GM21447 (cell line): ENCODE measurements around the gene CHRNB1.
"Not testable (repeated sequence)": the region's sequence is repeated elsewhere in the genome, so short reads cannot be mapped to it uniquely, and the experiment has no call there.

Experiments used
- ATAC-seq: cut with Tn5 transposase; IDR thresholded peaks from one replicate; pipeline ENCODE4 v1.9.1; 2021; ENCODE audit not compliant: unreplicated experiment

The CHRNB1 gene

DNA sequence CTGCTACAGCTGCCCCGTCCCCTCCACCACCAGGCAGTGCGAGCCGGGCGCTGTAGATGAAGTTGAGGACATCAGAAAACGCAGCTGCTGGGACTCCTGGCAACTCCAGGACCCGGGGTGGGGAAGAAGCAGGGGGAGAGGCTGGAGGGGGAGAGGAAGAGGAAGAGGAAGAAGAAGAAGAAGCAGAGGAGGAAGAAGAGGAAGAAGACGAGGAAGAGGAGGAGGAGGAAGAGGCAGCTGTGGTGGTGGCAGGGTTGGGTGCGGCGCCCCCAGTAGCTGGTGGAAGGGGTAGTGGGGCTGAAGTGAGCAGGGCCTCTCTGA is 21.4 kb downstream of the CHRNB1 start:
- no peak for ATAC-seq

GRCh38 chr17:7466639-7467341 is 21.9 kb downstream of the CHRNB1 start:
- no peak for ATAC-seq

DNA sequence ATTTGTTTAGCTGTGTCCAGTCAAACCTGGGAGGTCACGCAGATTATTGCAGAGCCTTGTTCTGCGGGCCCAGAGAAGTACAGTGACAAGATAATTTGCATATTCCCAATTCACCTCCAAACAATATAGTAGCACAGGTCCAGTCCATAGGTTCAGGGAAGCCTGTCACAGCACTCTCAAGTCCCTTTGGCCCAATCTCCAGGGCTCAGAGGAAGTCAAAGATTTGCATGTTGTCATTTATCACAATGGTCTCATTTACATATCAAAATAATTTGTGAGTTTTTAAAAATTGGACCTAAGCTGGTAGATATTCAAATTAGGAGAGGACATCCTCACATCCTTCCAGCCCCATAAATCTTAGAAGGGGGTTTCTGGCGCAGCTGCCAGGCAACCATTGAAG is 22.6 kb downstream of the CHRNB1 start:
- no peak for ATAC-seq

DNA sequence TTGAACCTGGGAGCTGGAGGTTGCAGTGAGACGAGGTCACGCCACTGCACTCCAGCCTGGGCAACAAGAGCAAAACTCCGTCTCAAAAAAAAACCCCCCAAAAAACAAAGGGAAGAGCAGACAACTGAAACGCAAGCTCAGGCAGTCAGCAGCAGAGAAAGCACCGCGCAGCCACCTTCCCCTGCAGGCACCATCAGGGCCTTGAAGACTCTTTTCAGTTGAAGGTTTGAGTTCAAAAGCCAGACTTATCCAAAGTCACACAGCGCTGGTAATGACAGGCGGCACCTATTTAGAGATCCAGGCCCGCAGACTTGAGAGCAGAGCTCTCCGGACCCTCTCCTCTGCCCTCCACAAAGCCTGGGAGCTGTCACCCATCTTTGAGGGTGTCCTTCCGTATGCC is 23.4 kb downstream of the CHRNB1 start:
- no peak for ATAC-seq

DNA sequence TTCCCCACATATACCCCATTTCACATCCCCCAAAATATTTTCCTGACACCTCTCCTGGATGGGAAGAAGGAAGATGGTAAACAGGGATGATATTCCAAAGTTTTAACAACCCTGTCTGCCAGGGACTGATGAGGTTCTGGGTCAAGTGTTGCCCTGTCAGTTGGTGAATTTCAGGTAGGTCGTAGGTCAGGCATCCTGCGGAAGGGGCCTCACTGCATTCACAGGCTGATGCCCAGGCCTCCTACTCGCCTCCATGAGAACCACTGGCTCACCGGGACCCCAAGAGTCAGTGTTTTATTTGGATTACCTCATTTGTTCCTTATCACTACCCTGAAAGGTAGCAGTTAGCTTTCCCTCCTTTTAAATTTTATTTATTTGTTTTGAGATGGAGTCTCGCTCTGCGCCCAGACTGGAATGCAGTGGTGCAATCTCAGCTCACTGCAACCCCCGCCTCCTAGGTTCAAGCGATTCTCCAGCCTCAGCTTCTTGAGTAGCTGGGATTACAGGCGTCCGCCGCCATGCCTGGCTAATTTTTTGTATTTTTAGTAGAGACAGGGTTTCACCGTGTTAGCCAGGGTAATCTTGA is 24.0 kb downstream of the CHRNB1 start:
- ATAC-seq: no peak

DNA sequence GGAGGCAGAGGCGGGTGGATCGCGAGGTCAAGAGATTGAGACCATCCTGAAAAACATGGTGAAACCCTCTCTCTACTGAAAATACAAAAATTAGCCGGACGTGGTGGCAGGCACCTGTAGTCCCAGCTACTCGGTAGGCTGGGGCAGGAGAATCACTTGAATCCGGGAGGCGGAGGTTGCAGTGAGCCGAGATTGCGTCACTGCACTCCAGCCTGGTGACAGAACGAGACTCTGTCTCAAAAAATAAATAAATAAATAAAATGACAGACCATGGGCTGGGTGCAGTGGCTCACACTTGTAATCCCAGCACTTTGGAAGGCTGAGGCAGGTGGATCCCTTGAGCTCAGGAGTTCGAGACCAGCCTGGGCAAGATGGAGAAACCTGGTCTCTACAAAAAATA is 25.0 kb downstream of the CHRNB1 start:
- ATAC-seq: not testable (repeated sequence)

DNA sequence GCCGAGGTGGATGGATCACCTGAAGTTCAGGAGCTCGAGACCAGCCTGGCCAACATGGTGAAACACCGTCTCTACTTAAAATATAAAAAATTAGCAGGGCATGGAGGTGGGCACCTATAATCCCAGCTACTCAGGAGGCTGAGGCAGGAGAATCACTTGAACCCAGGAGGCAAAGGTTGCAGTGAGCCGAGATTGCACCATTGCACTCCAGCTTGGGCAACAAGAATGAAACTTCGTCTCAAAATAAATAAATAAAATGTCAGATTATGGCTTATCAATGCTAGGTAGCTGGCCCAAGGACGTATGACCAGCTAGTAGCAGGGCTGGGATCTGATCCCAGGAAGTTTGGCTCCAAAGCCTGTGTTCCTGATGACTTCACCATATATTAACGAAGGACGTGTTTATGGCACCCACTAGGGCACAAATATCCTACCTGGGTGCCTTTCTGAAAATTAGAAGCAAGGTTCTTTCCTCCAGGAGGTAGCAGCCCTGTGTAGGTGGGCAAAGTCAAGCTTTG is 25.7 kb downstream of the CHRNB1 start:
- ATAC-seq: not testable (repeated sequence)

DNA sequence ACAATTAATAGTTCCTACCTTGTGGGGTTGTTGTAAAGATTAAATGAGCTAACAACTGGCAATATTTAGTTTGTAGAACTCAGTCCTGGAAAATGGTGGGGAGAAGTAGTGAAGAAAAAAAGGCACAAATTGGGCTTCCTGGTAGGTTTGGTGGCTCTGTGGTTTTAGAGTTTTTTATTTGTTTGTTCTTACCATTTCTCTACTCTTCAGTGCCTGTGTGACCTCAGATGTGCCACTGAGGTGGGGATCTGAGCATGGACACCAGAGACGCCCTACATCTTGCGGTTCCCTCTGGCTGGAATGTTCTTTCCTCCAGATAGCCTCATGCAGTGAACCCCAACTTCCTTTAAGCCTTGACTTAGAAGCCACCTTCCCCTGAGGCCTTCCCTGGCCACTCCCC is 26.9 kb downstream of the CHRNB1 start:
- ATAC-seq: no peak

DNA sequence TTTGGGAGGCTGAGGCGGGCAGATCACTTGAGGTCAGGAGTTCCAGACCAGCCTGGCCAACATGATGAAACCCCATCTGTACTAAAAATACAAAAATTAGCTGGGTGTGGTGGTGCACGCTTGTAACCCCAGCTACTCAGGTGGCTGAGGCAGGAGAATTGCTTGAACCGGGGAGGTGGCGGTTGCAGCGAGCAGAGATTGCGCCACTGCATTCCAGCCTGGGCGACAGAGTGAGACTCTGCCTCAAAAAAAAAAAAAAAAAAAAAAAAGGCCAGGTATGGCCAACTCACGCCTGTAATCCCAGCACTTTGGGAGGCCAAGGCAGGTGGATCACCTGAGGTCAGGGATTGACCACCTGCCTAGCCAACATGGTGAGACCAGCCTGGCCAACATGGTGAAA is 29.9 kb downstream of the CHRNB1 start:
- not testable (repeated sequence) for ATAC-seq

GRCh38 chr17:7475764-7476422 is 31.0 kb downstream of the CHRNB1 start:
- ATAC-seq: no peak

DNA sequence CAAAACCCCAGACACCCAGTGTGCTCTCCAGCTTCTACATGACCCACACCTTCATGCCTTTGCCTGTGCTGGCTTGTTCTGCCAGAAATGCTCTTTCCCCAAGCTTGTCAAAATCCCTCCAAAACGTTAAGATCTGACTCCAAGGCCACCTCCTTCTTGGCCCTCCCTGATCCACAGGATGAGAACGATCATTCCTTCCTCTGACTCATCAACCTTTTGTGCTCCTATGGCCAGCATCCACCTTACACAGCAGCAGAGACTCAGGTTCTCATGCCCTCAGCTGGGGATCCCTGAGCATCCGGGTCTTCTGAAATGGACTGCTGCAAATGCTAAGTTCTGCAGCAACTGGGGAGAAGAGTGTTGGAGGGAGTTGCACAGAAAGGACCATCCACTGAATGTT is 31.6 kb downstream of the CHRNB1 start:
- ATAC-seq: no peak

DNA sequence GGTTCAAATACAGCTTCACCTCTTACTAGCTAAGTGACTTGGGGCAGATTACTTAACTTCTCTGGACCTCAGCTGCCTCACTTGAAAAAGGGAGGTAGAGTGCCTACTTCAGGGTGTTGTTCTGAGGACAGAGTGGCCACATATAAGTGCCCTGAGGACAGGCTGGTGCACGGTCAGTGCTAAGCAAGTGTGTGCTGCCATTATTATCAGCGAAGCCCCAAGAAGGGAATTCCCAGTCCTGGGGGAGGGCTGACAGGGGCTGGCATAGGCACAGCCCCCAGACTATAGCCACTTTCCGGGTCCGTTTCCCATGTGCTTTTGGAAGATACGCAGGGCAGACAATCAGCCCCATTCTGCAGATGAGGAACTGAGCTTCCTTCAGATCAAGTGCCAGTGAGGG is 32.1 kb downstream of the CHRNB1 start:
- no peak for ATAC-seq

DNA sequence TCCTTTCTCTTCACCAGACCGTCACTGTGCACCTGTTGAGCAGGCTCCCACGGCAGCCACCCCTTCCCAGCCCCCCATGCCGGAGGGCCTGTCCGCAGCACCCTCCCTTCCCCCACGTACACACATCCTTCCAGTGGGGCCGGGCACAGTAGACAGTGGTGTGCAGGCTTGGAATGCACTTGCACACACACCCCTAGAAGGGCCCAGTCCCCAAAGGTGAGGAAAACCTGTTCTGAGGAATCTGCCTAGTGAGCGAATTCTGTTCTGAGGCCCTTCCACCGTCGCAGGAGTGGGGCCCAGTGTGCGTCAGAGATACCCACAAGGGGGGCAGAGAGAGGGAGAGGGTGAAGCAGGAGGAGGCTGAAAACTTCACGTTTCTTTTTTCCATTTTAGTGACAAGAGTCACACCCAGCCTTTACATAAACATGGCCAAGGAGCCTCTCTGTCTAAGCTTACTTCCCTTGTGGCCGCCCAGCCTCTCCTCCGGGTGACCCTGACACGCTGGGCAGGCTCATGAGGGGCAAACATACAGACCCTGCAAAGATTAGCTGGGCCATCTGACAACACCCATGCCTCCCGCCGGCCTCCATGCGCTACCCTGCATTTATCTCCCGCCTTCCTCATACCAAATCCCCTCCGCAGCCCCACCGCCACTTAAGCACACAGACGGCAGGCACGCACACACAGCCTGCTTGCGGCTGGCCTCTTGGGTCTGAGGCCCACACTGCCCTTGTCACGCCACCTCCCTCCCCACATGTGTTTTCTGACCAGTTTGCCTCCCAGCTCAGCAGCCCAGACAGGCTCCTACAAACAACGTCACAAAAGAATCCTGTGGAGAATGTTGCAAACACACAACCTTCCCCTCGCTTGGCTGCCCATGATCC is 32.8 kb downstream of the CHRNB1 start:
- no peak for ATAC-seq

DNA sequence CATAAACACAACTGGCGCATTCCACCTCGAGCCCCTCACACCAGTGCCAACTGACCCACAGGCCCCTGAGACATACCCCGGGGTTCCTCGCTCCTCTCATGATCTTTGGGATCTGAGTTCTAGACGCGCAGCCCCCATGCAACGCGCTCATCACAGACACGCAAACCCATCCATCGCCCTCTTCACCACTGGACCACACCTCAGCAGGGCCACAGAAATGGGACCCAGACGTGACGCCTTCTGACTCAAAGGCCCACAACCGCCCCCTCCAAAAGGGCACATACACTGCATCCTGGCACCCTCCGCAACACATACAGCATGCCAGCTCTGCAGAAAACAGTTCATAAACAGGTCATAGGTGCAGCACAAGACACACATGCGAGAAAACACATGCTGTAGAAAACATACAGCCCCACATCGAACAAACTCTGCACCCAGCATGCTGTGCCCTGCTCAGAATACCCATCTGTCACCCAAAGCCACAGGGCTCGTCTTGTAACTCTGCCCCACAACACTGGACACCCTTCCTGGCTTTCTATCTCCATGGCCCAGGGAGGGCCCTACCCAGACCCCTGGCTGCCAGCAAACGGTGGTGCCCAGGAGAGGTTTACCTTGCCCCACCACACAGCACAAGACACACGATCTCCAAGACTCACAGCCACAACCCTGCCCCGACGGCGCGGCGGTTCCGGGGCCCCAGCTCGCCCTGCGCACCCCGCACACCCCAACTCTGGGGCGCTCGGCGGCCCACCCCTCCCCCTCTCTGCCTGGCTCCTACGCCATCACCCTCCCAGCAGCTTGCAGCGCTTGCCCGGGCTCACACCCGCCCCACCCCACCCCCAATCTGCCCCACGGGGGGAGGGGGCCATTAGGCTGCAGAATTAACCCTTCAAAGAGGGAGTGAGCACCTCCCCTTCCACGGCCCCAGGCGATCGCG is 33.7 kb downstream of the CHRNB1 start:
- ATAC-seq: no peak

DNA sequence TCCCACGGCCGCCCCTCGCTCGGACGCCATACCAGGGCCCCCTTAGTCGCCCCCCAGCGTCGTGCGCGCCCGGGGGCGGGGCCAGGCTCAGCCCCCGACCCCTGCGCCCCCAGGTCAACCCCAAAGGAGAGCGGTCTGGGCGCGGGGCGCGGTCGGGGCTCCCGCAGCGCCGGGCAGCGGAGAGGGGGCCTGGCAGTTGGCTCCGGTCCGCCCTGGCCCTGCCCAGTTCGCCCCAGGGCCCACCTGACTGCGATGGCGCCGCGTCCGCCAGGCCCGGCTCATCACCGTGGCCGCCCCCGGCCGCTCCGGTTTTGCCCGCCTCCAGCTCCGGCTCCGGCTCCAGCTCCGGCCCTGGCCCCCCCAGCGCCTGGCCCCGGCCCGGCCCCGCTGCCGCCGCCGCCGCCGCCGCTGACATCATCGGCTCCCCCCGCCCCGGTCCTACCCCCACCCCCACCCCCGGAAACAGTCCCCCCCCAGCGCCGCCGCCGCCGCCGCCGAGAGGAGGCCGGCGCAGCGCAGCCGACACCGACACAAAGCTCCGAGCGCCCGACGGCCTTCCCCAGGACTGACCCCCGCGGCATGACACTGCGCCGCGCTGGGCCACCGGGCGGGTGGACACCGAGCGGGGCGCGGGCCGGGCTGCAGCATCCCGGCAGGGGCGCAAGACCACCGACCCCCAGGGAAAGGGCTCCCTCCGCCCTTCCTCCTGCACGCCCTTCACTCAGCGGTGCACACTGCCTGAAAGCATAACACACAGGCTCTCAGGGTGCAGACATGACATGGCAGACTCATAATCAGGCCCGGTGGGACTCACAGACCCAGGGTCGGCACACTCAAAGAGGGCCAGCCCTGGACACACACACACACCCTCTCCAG is 34.6 kb downstream of the CHRNB1 start, which contains the start of gene ZBTB4:
TSS of gene ZBTB4 (minus strand) at position 419 of the 876 bp plus-strand sequence. CDS start 12,830 bp downstream, outside the sequence.
- no peak for ATAC-seq

DNA sequence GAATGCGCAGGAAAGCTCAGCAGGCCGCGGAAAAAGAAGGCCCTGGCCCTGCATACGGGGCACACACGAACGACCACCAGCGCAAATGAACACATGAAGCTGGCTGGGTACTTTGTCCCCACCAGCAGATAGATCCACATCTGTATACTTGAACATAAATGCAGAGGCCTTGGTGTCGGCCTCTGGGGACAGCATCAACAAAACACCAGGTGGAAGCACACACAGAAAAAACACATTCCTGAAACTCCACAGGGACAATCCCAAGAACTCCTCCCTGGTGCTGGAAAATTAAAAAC is 35.2 kb downstream of the CHRNB1 start:
- no peak for ATAC-seq

GRCh38 chr17:7481275-7481674 is 36.4 kb downstream of the CHRNB1 start, which contains the start of gene SLC35G6:
Gene SLC35G6 (plus strand): TSS chr17:7481446. CDS start chr17:7481517, 71 bp downstream.
- ATAC-seq: not testable (repeated sequence)

- ATAC-seq: not testable (repeated sequence)
These were observed 37.2 kb downstream of the CHRNB1 start for GRCh38 chr17:7481842-7482741.
